ENCODE data around the gene ARPC1B.

DNA sequence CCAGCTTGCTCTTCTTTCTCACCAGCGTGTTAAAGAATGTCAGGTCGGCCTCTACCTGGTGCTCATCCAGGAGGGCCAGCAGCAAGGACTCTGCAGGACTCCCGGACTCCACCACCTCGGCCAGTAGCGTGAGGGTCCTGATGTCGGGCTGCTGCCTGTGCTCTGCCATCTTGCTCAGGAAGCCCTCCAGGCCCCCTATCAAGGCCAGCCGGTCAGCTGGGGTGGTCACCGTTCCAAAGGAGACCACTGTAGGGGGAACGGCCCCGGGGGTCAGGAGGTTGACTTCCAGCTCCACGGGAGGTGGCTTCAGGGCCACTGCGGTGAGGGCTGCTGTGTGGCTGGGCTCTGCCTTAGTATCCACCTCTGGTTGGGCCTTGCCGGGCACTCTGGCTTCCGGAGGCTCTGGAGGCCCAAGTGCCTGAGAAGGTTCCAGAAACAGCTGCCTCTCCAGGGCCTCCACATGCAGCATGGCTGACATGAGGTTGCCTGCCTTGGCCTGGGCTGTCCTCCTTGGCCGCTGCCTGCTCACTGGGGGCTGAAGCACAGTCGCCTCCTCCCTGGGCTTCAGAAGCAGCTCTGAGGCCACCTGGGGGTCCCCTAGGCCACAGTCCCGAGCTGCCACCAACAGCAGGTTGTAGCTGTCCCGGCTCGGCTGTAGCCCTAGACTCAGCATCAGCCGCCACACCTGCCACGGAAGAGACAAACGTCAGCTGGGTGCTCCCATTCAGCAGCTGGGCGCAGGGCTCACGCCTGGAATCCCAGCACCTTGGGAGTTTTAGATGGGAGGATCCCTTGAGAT, 50.6 kb downstream of the ARPC1B start:
- TF ChIP-seq POLR2AphosphoS5 (IDR thresholded peaks at IDR 0.05; ENCODE audit: borderline replicate concordance, low read depth, low read length) (no peak), EZH2 (IDR thresholded peaks at IDR 0.05) (no peak)
